Measurements from ENCODE around the gene CASS4.

DNA sequence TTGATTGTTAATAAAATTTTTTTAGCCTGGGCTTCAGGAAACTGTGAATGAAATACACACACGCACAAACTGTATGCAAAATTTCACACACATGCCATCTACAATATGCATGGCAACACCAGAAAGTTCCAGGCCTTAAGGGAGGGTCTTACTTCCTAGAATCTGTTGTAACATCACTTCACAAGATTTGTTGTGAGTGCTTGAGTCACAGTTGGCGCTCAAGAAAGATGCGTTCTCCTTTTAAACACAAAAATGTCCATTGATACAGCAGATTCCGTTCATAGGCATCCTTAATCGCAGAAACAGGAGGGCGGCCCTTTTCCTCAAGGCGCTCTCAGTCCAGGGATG lies 55.9 kb downstream of the CASS4 start:
- no peak for TF ChIP-seq POLR2A (IDR thresholded peaks at IDR 0.05)
- TF ChIP-seq, protein P1, sequence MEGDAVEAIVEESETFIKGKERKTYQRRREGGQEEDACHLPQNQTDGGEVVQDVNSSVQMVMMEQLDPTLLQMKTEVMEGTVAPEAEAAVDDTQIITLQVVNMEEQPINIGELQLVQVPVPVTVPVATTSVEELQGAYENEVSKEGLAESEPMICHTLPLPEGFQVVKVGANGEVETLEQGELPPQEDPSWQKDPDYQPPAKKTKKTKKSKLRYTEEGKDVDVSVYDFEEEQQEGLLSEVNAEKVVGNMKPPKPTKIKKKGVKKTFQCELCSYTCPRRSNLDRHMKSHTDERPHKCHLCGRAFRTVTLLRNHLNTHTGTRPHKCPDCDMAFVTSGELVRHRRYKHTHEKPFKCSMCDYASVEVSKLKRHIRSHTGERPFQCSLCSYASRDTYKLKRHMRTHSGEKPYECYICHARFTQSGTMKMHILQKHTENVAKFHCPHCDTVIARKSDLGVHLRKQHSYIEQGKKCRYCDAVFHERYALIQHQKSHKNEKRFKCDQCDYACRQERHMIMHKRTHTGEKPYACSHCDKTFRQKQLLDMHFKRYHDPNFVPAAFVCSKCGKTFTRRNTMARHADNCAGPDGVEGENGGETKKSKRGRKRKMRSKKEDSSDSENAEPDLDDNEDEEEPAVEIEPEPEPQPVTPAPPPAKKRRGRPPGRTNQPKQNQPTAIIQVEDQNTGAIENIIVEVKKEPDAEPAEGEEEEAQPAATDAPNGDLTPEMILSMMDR (IDR thresholded peaks at IDR 0.05), result no peak

Data from right lobe of liver (tissue), 4 donors.